Adrenal gland (tissue), 12 donors: ENCODE measurements around the gene NUFIP1. TPM values are rescaled to one million over a fixed set of nuclear protein-coding genes. Genes with fewer than 3 reads are reported as not detected.

Experiments used
- DNase-seq, 7 donors: peaks; one replicate each; pipeline ENCODE4 v3.0.0-alpha.2; 2019 to 2020
- H3K27ac ChIP-seq, 5 donors: fragments of 200-600 bp; sonication (generic) in 4 of 5; 1 replicate in 3 of 5; 2 replicates in 2 of 5; pipeline versions ENCODE4 v1.5.1 to v1.8.0; 2016 to 2020; ENCODE audit warnings: mild to moderate bottlenecking in 1 of 5
- H3K27me3 ChIP-seq: fragments of 200-600 bp; 2 replicates; pipeline ENCODE4 v1.8.0; 2021
- H3K36me3 ChIP-seq, 2 donors: fragments of 200-600 bp; replicated peaks in 1 of 2; 1 replicate in 1 of 2; 2 replicates in 1 of 2; pipeline versions ENCODE4 v1.5.1 to v1.8.0; 2018 to 2022
- H3K4me1 ChIP-seq, 2 donors: fragments of 200-600 bp; replicated peaks in 1 of 2; 1 replicate in 1 of 2; 2 replicates in 1 of 2; pipeline versions ENCODE4 v1.5.1 to v1.8.0; 2018 to 2021
- H3K4me3 ChIP-seq, 4 donors: fragments of 200-600 bp; sonication (generic) in 3 of 4; one replicate each; pipeline ENCODE4 v1.5.1; 2016 to 2018
- H3K9me3 ChIP-seq, 3 donors: fragments of 200-600 bp; sonication (generic) in 1 of 3; replicated peaks in 1 of 3; 1 replicate in 2 of 3; 2 replicates in 1 of 3; pipeline versions ENCODE4 v1.5.1 to v1.8.0; 2016 to 2021
- CTCF ChIP-seq, 6 experiments: fragments of 450-650 bp in 4 of 6; fragments of 200-600 bp in 2 of 6; sonication (generic) in 1 of 6; IDR thresholded peaks; 1 replicate in 5 of 6; 2 replicates in 1 of 6; pipeline versions ENCODE4 v1.5.1 to v1.8.0; 2016 to 2021; ENCODE audit warnings: antibody characterized with exemption in 6 of 6, mild to moderate bottlenecking in 2 of 6, moderate library complexity in 1 of 6
- POLR2A ChIP-seq, 2 donors: fragments of 450-650 bp; IDR thresholded peaks; one replicate each; pipeline ENCODE4 v1.6.1; 2017; ENCODE audit warnings: antibody characterized with exemption in 2 of 2, mild to moderate bottlenecking in 2 of 2, moderate library complexity in 1 of 2
- WGBS, 4 donors: extraction: QIAGEN DNeasy Blood & Tissue Kit in 2 of 4; methylation state at CpG; one replicate each; pipeline versions ENCODE4 v1.1.5 to v1.1.7; 2013 to 2017; 5-methylcytosine and 5-hydroxymethylcytosine counted together
- intact Hi-C, 2 donors: fragments of 100-400 bp; cut with DNase I; formaldehyde crosslinking; loops; one replicate each; pipeline versions ENCODE4 v1.14.1 to v1.15.0; 2022 to 2023
- polyA plus RNA-seq, 3 donors: library from polyadenylated mRNA; stranded (reverse); fragments of 200-250 nt in 2 of 3; fragments of 350-450 nt in 1 of 3; fragmentation: Illumina TruSeq in 1 of 3; extraction: RNeasy Lipid Tissue Mini Kit (QIAGEN cat#74804) in 1 of 3; gene quantifications; one replicate each; pipeline ENCODE4 v1.2.3, GENCODE V29; 2013 to 2014
- total RNA-seq, 9 donors: library from RNA; depleted of rRNA in 4 of 9; stranded (reverse); fragments of >200 nt in 4 of 9; fragments of 120-200 nt in 1 of 9; fragmentation: NEBNext Ultra II Directional in 1 of 9; extraction: Animal tissue kit (Norgen Biotek cat#: 25700) in 1 of 9; gene quantifications; one replicate each; pipeline versions ENCODE4 v1.1.0 to v1.2.4, GENCODE V29; 2013 to 2023
- donor health status: healthy with polysubstance abuse.
- donor health status: Bipolar disorder and iron deficiency.
- donor health status: DM: yes; HTN: yes; CAD: no.
- donor health status: DM: no; HTN: no; CAD: no.
- donor health status: DM: no; HTN: no; CAD: no.
- donor health status: DM: yes; HTN: yes; CAD: no.

The NUFIP1 gene
- total and polyA plus RNA-seq, 12 donors: 0.79 to 9.3 (median 4.1) TPM

GRCh38 chr13:44976196-44976595, 13.1 kb downstream of the NUFIP1 start:
- WGBS, 4 donors: 79 to 93% (median 82%) methylated on average over 3 of the region's 3 CpGs
- intact Hi-C loops: loop anchor here in 1 of 2 donors (10.0 kb wide), 1 partner anchor 491 kb away; no protein-coding TSS in a partner anchor
- H3K4me1 ChIP-seq: no peaks in the 10 kb centered on the region
- H3K27me3 ChIP-seq: no peaks in the 10 kb centered on the region
- H3K4me3 ChIP-seq: no peak overlapping the region
- no peaks in the 10 kb centered on the region for H3K9me3 ChIP-seq
- peaks cover 5 to 27% of the 10 kb centered on the region in 2 donors for H3K36me3 ChIP-seq
- no peak overlapping the region for H3K27ac ChIP-seq
- TF ChIP-seq POLR2A (IDR thresholded peaks at IDR 0.05) (no peak), CTCF (IDR thresholded peaks at IDR 0.05) (no peak)
- no peak for DNase-seq

- Histone ChIP-seq H3K4me1 (peaks cover 0 to 6% of the 10 kb centered on the region in 2 donors), H3K9me3 (no peaks in the 10 kb centered on the region), H3K27me3 (no peaks in the 10 kb centered on the region), H3K4me3 (no peak overlapping the region), H3K36me3 (peaks cover 0 to 13% of the 10 kb centered on the region in 2 donors), H3K27ac (no peak overlapping the region)
- WGBS, 4 donors: 69 to 77% (median 72%) methylated on average over 9 of the region's 9 CpGs
- no peak for TF ChIP-seq CTCF (IDR thresholded peaks at IDR 0.05)
- TF ChIP-seq POLR2A (IDR thresholded peaks at IDR 0.05): no peak
- DNase-seq: peak in 6 of 7 donors; percentile 35 to 74 (median 56)
- intact Hi-C loops: loop anchor here (5.0 to 10.0 kb wide), 2 partner anchors 487 to 489 kb away; no protein-coding TSS in a partner anchor
Observed at GRCh38 chr13:44974056-44974793, 15.0 kb downstream of the NUFIP1 start.

- intact Hi-C loops: loop anchor here (5.0 to 10.0 kb wide), 2 partner anchors 486 to 488 kb away; no protein-coding TSS in a partner anchor
- Histone ChIP-seq H3K4me3 (no peak overlapping the region), H3K4me1 (peaks cover under 1 to 16% of the 10 kb centered on the region in 2 donors), H3K9me3 (no peaks in the 10 kb centered on the region), H3K27ac (no peak overlapping the region), H3K36me3 (peaks cover 0 to 1% of the 10 kb centered on the region in 2 donors), H3K27me3 (no peaks in the 10 kb centered on the region)
- TF ChIP-seq POLR2A (IDR thresholded peaks at IDR 0.05) (no peak), CTCF (IDR thresholded peaks at IDR 0.05) (peak; percentile 51 to 72 (median 56))
- DNase-seq: no peak
- whole genome bisulfite sequencing, 4 donors: 1 to 4% (median 2%) methylated on average over 3 of the region's 3 CpGs
Observed at GRCh38 chr13:44972956-44973581, 16.2 kb downstream of the NUFIP1 start.
